GM18867 (cell line): ENCODE data around the gene EPGN.
"Not testable (repeated sequence)": the region's sequence is repeated elsewhere in the genome, so short reads cannot be mapped to it uniquely, and the experiment has no call there.

ENCODE experiments used
- ATAC-seq: cut with Tn5 transposase; IDR thresholded peaks from one replicate; pipeline ENCODE4 v1.9.1; 2021; ENCODE audit warnings: mild to moderate bottlenecking, moderate library complexity; ENCODE audit not compliant: unreplicated experiment

EPGN gene

GRCh38 chr4:74335341-74336021, 27.2 kb downstream of the EPGN start:
- peak; percentile 95 for ATAC-seq

- ATAC-seq, result no peak
These were observed 30.6 kb downstream of the EPGN start for GRCh38 chr4:74338792-74339333.

- no peak for ATAC-seq
These were observed 31.2 kb downstream of the EPGN start for GRCh38 chr4:74339501-74339900.

- ATAC-seq, result not testable (repeated sequence)
These were observed 32.2 kb downstream of the EPGN start for GRCh38 chr4:74340421-74340820.

GRCh38 chr4:74344031-74344430, 35.8 kb downstream of the EPGN start:
- no peak for ATAC-seq

- no peak for ATAC-seq
These were observed 45.6 kb downstream of the EPGN start for GRCh38 chr4:74353858-74354257.

GRCh38 chr4:74357965-74358364, 49.7 kb downstream of the EPGN start:
- ATAC-seq, result no peak

GRCh38 chr4:74361671-74362070, 53.4 kb downstream of the EPGN start:
- ATAC-seq, result no peak

GRCh38 chr4:74362347-74362746, 54.1 kb downstream of the EPGN start:
- ATAC-seq, result no peak

- ATAC-seq, result no peak
These were observed 56.0 kb downstream of the EPGN start for GRCh38 chr4:74364256-74364651.

GRCh38 chr4:74364652-74365491, 56.6 kb downstream of the EPGN start, which contains the start of gene EREG:
Gene EREG (plus strand): TSS chr4:74365145. CDS start chr4:74365309, 164 bp downstream.
- ATAC-seq, result no peak

GRCh38 chr4:74365761-74366160, 57.5 kb downstream of the EPGN start:
- no peak for ATAC-seq
